ENCODE results near the gene PRKAG2.
A peak's percentile ranks its signal among the peaks of the same experiment; 100 is the strongest.
"Not testable (repeated sequence)": the region's sequence is repeated elsewhere in the genome, so short reads cannot be mapped to it uniquely, and the experiment has no call there.

The PRKAG2 gene

DNA sequence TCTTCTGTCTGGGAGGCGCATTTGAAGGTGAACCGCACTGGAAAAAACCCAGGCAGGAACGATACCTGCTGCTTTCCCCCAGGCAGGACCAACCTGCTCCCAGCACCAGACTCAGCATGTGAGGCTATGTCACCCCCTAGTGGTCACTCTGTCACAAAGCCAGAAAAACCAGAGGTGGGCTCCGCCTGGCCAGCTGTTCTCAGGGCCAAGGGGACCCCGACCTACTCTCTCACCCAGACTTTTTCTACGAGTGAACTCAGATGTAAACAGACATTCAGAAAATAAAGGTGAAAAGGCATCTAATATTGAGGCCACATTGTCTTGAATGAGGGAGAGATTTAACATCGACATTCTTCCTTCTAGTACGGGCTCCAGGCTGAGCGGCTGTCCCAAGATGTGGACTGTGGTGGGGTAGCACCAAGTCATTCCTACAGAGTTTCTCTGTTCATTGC lies 117.3 kb downstream of the PRKAG2 start:
- peak; percentile 27 for DNase-seq

DNA sequence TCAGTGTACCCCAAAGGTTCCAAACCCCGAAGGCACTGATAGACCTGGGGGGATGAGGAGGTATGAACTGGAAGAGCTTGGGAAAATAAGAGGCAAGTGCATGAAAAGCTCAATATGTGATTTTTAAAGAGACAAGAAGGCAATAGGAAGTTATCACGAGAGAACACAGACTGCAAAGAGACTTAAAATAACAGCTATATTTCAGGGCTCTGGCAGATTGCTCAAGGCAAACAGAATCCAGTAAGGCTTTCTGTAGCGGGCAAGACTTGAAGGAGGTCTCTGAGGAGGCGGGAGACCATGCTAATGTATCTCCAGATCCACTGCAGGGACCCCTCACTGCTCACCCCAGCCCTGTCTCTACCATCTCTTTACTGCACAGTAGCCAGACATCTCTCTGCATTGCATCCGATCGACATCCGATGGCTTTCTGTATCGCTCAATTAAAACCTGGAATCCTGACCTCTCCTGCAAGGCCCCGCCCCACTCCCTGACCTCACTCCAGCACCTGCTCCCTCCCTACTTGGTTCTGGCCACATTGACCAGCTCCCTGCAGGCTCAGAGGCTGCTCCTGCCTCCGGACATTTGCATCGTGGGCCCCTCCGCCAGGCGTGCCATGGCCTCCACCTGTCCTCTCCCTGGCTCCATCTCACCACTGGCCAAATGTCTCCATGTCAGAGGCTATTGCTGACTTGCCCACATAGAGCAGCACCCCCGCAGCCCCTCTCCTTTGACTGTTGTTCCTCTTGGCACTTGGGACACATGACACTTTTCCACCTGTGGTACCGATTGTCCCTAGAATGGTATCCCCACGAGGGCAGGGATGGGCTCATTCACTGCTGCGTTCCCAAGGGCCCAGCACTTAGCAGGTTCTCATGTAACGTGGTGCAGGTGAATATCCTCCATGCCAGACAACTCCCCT lies 118.0 kb downstream of the PRKAG2 start:
- DNase-seq, result no peak

DNA sequence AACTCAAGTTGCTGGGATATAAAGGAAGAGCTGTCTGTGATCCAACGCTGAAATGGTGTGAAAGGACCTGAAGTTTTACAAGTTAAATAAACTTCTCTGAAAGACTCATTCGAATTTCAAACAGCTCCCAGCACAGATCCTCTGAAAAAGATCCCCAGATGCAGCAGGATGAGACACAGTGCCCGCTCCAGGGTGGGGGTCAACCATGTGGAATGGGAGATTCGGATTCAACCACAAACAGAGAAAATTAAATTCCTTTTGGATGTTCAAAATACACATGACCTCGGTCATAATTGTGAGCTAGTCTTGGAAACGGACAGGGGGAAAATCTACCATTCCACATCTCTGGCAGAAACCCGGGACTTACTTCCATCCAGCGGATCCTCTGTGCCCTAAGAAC lies 119.6 kb downstream of the PRKAG2 start:
- no peak for DNase-seq

DNA sequence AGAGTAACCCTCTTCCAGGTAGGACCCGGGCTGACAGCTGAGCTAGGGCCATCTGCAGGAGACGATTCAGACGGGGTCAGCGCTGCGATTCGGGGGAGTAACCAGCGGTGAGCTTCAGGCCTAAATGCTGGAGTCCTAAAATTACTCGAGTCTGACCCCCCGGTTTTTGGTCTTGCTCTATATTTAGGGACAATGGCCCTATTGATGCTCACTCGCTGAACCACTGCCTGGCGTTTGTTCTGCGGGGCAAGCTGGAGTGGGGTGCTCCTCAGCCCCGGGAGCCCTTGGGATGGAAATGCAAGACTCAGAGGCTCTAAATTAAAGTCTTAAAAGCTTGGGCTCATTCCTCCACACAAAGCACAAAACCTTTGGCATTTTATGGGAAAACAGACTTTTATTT lies 120.0 kb downstream of the PRKAG2 start:
- no peak for DNase-seq

DNA sequence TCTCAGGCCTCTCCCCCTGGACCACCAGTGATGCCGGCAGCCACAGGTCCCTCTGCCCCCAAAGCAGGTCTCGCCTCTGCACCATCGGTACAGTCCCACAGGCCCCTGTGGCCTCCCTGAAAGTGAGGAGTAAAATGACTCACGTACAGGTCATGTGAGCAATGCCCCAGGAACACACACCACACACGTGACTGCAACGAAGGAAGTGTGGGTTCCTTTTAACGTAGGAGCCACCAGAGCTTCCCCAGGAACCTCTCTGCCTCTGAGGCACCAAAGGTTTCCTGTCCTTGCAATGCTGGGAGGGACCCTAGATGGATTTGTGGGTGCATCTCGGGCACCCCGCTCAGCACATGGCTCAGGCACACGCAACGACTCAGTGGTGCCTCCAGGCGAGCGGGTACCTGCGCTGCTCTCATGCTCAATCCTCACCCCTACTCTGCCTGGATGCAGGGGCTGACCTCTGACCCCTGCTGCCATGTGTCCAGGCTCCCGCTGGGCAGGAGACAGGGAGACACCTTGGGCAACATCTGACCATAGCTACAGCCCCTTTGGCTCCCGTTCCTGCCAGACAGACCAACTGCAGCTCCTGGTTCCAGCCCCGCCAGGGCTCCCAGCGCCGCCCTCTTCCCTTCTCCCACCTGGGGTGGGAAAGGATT lies 120.7 kb downstream of the PRKAG2 start:
- no peak for DNase-seq

DNA sequence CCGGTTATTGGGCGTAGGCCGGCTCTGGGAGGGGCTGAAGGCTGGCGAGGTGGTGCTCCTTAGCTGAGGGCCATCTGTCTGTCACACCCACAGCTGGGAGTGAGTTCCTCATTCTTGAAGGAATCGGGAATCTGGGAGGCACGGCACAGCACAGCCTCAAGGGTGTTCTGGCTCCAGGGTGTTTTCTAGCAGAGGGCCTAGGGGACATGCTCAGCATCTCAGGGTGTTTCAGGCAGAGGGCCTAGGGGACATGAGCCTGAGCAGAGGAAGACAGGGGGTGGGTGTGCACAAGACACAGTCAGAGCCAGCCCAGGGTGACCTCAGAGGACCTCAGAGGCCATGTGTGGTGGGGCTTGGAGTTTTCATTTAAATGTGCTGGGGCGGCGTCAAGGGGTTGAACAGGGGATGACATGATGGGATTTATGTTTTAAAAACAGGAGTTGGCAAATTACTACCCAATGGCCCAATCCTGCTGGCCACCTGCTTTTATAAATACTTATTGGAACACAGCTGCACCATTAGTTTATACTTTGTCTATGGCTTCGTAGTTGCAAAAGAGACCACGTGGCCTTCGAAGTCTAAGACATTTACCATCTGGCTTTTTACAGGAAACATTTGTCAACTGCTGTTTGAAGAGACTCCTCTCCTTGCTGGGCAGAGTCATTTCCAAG lies 121.6 kb downstream of the PRKAG2 start:
- DNase-seq, result no peak

DNA sequence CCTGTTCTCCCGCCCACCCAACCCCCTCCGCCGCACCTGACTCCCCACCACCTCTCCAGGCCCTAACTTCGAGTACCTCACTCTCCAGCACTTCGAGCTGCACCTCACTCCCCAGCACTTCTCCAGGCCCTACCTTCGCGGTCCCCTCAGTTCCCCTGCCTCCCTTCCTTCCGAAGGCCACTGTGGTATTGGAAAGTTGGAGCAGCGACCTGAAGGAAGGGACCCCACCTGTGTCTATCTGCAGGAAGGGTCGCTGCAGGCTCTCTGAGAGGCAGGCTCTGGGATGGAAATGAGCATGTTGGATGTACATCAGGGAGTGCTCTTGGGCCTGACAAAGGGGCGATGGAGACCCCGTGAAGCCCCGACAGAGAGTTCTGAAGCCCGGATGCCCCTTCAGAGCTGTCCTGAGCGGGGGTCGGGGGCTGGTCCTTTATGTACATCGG lies 122.2 kb downstream of the PRKAG2 start:
- no peak for DNase-seq

DNA sequence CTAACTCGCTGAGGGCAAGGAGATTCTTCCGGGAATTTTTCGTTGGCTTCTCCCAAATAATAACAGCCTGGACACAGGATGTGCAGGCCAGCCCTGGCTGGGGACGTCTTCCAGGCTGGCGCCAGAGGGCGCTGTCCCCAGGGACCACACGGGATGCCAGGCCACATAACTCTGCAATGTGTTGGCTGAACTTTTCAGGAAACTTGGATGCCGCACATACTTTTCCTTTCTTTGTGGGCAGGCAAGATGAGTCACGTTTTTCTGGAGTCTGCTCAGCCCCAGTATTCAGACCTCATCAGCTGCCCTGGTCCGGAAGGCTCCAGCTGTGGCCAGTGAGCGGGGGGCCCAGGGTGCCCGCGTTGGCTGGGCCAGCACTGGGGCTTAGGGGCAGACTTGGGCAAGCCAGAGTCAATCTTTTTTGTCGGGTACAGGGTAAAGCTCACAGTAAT lies 122.7 kb downstream of the PRKAG2 start:
- DNase-seq, result no peak

DNA sequence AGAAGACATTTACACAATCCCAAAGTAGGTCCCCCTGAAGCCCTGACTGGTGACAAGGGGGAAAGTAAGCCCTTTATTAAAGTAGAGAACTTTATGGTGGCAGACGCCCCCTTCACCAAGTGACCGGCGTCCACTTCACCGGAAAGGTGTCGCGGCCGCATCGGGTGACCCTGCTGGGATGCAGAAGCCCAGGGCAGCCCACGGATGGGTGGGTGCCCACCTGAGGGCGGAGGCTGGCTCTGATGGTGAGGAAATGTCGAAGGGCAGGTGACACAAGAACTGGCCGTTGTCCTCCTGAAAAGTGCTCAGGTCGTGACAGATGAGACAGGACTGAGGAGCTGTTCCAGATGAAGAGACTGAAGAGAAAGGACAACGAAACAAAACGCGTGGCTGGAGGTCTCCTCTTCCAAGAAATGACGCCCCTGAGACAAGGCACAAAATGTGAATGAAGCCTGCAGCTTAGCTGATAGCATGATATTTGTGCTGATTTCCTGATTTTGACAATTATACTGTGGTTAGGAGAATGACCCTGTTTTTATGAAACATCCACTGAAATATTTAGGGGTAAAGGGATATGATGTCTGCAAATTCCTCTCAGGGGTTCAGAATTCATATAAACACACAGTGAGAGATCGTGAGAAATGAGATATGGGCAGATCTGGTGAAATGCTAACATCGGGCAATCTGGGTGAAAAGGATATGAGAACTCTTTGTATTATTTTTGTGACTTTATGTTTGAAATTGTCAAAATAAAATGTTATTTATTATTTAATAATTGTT lies 123.9 kb downstream of the PRKAG2 start:
- no peak for DNase-seq

DNA sequence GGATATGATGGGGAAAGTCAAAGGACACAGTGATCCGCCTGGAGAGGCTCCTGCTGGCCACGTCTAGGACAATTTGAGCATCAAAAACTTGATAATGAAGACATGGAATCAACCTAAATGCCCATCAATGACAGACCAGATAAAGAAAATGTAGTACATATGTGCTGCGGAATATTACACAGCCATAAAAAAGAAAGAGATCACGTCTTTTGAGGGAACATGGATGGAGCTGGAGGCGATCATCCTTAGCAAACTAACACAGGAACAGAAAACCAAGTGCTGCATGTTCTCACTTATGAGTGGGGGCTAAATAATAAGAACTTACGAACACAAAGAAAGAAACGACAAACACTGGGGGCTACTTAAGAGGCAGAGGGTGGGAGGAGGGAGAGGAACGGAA lies 124.9 kb downstream of the PRKAG2 start:
- no peak for DNase-seq

DNA sequence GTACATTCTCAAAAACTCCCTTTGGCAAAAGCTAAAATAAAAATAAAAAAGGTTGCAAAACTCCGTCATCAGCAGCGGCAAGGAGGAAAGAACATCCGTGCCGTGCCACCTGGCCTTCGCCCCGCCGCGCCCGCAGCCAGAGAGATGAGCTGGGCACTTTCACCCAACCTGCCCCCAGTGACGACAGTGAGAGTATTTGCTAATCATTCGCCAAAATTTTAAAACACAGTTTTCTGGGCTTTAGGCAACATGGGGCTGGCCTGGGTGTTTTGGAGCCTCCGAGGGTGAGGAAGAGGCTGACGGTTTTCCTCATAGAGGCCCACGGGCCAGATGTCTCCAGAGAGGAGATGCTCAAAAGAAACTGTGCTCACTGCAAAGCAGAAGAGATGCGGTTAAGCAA lies 128.2 kb downstream of the PRKAG2 start:
- DNase-seq, result no peak

DNA sequence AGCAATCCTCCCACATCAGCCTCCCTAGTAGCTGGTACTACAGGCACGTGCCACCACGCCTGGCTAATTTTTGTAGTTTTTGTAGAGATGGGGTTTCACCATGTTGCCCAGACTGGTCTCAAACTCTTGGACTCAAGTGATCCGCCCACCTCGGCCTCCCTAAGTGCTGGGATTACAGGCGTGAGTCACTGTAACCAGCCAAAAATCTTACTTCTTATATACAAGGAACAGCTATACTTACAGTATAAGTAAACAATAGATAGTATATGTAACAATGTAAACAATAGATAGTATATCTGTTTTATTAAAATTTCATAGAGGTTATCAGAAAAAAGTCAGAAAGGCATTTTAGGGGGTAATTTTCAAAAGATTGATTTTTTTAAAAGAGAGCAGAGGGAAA lies 128.9 kb downstream of the PRKAG2 start:
- DNase-seq, result not testable (repeated sequence)

DNA sequence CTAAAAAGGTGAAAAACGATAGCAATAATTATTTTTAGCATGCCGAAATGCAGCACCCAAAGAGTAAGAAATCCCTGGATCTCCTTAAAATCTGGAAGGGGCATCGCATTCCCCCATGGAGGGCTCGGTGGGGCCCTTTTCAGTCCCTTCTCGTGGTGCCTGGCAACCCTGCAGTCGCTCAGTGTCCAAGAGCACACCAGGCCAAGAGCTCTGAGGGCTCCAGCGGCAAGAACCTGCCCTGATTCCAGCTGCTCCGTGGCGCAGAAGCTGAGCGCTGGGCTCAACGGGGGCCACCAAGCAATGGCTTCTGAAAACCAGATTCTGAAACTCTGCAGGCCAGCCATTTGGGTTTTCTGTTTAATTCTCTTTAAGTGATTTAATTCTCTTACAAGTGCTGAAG lies 131.2 kb downstream of the PRKAG2 start:
- no peak for DNase-seq

DNA sequence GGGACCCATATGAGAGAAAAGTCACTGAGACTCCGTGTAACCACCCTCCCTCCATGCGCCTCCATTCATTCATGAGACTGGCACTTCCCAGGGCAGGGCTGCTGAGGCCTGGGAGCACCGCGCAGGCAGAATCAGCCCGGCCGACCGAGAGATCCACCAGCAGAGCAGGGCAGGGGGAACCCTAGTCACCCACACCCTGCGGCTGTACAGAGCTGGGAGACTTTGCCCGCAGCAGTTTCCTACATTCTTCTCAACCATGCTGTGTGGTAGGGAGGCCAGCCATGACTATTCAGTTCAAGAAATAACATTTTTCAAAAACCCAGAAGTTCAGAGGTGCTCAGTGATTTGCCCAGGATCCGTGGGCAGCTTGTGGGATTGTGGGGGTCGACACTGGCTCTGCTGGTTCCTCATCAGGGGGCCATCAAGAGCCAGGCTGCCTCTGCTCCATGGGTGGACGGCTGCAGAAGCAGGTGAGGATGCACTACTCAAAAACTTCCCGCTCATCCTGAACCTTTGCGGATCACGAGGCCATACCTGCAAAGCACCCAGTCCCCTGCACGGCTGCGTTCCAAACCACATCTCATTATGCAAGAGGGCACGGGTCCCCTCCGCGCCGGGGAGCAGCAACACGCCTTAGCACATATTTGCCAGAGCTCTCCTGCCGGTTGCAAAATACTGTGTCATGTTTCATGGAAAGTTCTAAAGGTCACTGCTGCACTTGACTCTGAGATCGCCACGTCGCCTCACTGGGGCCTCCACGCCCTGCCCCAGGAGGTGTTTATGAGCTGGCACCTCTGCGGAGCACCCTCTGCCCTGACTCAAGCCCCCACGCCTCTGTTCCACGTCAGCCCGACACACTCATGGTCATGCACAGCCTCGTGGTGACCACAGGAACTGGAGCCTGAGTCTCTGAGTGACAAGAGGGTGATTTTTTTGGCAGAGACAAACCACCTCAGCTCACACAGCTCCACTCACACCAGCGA lies 132.0 kb downstream of the PRKAG2 start:
- DNase-seq, result no peak

DNA sequence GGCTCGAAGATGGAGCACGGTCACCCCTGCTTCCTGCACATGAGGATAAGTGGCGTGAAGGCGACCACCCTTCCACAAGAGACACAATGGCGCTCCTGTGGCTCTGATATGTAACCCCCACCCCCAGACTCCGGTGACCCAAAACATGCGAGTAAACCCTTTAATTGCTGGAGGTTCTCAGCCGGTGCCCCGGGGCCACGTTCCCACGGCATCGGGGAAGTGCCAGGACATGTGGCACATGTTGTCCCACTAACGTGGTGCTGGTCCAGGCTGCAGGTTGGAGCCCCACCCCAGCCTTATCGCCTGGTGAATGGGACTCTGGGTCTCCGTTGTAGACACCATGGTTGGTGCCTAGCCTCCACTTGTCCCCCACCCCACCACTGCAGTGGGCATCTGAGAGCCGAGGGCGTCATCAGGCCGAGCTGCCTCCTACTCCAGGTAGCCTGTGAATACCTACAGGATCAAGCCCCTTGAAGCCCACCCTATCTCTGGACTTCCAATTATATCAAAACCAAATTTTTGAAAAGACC lies 132.8 kb downstream of the PRKAG2 start:
- DNase-seq, result no peak

DNA sequence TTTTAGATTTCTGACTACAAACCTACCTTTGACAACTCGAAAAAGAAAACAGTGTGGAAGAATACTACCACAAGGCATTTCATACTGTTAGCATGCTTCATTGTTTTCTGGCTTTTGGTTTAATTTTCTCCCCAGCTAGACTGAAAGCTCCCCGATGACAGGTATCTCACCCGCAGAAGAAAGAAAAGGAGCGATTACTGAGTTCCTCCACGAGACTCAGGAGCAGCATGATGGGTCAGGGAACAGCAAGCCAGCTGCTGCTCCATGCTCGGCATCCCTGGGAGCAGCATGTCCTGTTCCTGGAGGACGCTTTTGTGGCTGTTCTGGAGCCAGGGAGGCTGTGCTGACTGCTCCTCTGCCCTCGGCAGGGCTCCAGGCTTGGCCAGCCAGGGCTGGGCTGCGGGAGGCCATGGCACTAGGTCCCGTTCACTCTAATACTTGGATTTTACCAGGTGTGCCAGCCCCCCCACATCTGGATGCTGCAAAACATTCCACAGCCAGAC lies 133.4 kb downstream of the PRKAG2 start:
- no peak for DNase-seq

DNA sequence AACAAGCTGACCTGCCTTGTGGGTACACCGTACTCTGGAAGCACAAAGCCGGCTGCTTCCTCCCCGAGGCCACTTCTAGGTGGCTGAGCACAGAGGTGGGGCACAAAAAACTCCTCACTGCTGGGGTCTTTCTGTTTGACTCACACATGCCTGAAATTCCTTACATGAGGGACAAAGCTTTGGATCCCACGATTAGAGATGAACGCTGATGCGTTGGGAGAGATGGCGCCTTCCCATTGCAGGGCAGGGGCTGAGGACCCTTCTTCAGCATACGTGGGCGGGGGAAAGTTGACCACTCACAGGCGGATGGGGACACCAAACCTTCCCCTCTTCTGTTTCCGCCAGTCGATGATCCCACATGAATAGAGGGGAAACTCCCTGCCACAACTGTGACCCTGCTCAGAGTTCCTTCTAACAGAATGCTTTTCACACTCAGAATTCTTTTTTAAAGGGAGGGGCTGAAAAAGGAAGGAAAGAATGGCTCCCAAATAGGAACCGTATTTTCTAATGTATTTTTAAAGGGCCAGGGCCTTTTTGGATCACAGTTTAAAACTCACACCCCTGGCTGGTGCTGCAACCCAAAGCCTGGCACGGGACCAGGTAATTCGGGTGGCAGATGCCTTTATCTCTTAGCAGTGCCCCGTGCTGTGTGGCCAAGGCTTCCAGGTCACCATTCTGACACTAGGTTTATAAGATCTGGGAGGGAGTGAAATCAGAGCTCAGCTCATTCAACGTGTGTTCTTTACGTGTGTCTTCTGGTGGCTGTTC lies 134.0 kb downstream of the PRKAG2 start:
- no peak for DNase-seq

DNA sequence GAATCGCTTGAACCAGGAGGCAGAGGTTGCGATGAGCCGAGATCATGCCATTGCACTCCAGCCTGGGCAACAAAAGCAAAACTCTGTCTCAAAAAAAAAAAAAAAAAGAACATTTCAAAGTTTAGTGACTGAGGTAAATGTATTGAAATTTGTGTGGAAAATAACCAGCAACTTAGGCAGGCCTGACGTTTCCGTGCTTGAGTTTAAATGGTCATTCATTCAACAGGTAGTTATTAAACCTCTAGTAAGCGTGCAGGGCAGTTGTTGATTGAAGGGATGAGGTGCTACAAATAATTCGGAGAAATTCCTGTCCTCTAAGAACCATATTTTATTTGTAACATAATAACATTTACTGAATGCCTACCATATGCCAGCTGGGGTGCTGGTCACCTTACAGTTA lies 135.3 kb downstream of the PRKAG2 start:
- DNase-seq, result no peak

DNA sequence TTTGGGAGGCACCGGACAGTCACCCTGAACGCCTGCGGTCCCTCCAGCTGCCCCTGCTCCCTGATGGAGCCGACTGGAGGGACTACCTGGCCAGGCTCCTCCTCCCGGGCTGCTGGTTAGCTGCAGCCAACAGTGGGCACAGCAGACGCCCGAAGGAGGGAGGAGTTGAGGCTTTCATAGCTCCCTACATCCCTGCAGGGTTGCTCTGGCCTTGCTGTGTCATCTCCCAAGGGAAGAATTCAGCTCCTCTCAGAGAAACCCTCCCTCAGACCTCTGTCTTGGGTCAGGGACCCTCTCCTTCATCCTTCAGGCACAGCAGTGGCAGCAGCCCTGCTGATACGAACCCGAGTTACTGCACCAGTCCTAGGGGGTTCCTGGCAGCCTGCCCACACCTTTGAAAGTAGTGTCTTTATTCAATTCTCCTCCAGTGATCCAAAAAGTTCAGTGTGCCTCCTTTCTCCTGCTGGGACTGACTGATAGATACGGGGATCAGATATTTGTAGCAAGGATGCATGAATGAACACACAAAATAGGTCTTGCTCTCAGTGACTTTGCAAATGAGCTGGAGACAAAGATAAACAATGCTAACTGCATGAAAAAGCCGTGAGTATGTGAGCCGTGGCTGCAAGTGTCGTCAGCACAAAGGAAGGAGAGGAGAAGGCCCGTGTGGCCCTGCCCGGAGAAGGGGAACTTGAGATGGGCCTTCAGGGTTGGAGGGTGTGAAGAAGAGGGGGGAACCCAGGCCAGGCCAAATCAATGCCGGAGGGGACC lies 136.6 kb downstream of the PRKAG2 start:
- DNase-seq, result peak; percentile 32
